ENCODE measurements around the gene TTF2.
"Not testable (repeated sequence)": the region's sequence is repeated elsewhere in the genome, so short reads cannot be mapped to it uniquely, and the experiment has no call there.

The TTF2 gene

DNA sequence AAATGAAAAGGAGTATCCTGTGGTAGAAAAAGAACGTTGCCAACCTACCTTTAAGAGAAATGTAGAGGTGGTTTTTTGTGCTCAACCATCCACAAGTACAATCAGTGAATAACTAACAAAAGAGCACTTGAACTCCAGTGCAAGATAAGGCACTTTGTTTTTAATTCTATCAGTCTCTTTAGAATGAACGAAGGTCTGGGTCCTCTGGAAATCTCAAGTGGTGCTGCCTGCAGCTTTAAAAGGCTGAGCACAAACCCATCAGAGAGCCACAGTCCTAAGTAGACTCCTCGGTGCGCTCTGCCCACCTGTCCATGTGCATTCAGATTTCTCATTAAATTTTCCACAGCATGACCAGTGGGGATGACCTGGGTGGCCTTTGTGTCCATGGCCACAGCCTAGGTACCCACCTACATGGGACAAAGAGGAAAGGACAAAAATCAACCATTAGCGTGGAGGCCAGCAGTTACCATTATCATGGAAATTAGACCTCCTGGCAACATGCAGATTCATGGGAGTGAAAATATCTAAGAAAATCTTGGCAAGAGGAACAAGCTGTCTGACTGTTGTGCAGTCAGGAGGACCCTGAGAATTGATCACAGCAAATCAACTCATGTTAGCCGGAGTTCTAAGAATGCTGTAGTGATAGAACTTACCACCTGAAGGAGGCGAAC is 52.1 kb downstream of the TTF2 start:
- peaks cover 8% of the 10 kb centered on the region; the same call in 1 of the 2 replicates for H3K4me1 ChIP-seq (ENCODE audit: insufficient read depth, low read length)
- H3K36me3 ChIP-seq (ENCODE audit: insufficient read depth, low read length) = peaks cover 5% of the 10 kb centered on the region; the same call in 1 of the 2 replicates
- no peak overlapping the region for H3K9ac ChIP-seq (ENCODE audit: low read depth, low read length)
- H3K9me3 ChIP-seq (ENCODE audit: control insufficient read depth, insufficient read depth, low read length) = no peaks in the 10 kb centered on the region

DNA sequence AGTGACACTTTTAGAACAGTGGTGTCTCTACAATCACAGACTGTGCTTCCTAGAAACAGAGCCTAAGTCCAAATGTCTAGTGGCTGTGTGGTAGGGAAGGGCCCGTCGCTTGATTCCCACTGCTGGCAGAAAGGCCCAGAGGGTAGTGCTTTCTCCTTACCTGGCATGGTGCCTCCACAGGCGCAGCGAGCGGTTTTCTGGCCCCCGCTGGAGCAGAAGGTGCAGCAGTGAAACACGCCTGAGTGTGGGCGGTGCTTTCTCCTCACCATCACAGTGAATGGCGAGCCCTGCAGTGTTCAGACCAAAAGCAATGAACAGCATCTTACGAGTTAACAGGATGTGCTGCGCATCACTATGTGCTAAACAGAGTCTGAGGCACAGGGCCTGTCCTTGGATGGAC is 53.1 kb downstream of the TTF2 start:
- H3K9me3 ChIP-seq (ENCODE audit: control insufficient read depth, insufficient read depth, low read length) = no peaks in the 10 kb centered on the region
- no peak overlapping the region for H3K9ac ChIP-seq (ENCODE audit: low read depth, low read length)
- H3K4me1 ChIP-seq (ENCODE audit: insufficient read depth, low read length) = peaks cover 8% of the 10 kb centered on the region; the same call in 1 of the 2 replicates
- H3K36me3 ChIP-seq (ENCODE audit: insufficient read depth, low read length) = peaks cover 5% of the 10 kb centered on the region; the same call in 1 of the 2 replicates

DNA sequence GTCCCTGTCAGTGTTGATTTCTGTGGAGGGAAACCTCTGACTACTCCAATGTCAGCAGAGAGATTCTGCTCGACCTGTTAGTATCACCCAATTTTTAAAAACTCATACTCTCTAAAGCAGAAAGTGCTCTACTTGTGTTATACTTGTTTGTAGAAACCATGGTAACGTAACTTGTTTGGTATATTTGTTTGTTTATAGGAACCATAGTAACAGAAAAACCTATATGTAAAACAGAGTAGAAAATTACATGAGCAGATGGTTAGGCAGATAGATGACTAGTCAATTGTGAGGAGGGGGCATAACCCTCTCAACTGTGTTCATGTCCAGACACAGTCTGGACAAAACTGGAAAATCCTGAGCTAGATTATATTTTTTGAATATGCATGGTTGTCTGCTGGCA is 54.8 kb downstream of the TTF2 start:
- Histone ChIP-seq H3K9me3 (ENCODE audit: control insufficient read depth, insufficient read depth, low read length) (no peaks in the 10 kb centered on the region), H3K36me3 (ENCODE audit: insufficient read depth, low read length) (peaks cover 3% of the 10 kb centered on the region; the same call in 1 of the 2 replicates), H3K4me1 (ENCODE audit: insufficient read depth, low read length) (peaks cover 8% of the 10 kb centered on the region; the same call in 1 of the 2 replicates), H3K9ac (ENCODE audit: low read depth, low read length) (no peak overlapping the region)

DNA sequence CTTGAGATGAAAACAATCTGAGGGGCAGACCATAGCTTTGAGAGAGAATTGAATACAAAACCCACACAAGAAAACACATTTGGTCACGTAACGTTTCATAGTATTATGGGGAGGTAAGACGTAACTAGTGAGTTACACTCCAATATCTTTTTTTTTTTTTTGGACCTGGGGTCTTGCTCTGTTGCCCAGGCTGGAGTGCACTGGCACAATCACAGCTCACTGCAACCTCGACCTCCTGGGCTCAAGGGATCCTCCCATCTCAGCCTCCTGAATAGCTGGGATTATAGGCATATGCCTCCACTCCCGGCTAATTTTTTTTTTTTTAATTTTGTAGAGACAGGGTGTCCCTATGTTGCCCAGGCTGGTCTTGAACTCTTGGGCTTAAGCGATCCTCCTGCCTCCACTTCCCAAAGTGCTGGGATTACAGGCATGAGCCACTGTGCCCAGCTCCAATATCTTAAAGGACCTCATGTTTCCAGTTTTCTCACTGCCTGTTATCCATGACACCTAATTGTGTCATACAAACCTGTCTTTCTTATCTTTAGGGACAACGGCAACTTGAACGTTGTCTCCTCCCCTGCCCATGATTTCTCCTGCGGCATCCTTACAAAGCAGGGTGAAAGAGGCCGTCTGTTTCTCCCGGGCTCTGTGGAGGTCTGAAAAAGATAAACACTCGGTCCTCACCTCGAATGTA is 56.1 kb downstream of the TTF2 start:
- no peaks in the 10 kb centered on the region for H3K9me3 ChIP-seq (ENCODE audit: control insufficient read depth, insufficient read depth, low read length)
- H3K36me3 ChIP-seq (ENCODE audit: insufficient read depth, low read length) = peaks cover 3% of the 10 kb centered on the region; the same call in 1 of the 2 replicates

GRCh38 chr1:117116784-117117130 is 56.6 kb downstream of the TTF2 start:
- peaks cover 12% of the 10 kb centered on the region; the same call in 1 of the 2 replicates for H3K4me1 ChIP-seq (ENCODE audit: insufficient read depth, low read length)
- H3K9ac ChIP-seq (ENCODE audit: low read depth, low read length) = no peak overlapping the region
- H3K9me3 ChIP-seq (ENCODE audit: control insufficient read depth, insufficient read depth, low read length) = no peaks in the 10 kb centered on the region
- H3K36me3 ChIP-seq (ENCODE audit: insufficient read depth, low read length) = peaks cover 3% of the 10 kb centered on the region; the same call in 1 of the 2 replicates

More for the DNA sequence above, 56.1 kb downstream of the TTF2 start:
- peaks cover 12% of the 10 kb centered on the region; the same call in 1 of the 2 replicates for H3K4me1 ChIP-seq (ENCODE audit: insufficient read depth, low read length)
- H3K9ac ChIP-seq (ENCODE audit: low read depth, low read length) = no peak overlapping the region

DNA sequence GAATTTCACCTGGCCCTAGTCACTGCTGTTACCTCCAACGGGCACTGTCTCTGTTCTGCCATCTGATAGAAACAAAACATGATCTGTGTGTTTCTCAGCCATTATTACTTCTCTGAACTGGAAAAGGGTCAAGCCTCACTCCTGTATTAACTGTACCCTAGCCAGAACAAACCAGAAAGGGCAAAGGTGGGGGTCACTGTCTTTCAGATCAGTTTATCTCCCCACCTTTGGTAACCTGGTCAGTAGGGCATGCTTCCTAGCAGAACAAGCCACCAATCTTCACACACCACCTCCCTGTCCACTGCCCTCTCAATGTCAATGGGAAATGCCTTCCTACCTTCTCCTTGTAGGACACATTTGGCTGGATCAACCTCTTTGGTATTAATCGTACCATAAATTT is 57.6 kb downstream of the TTF2 start:
- Histone ChIP-seq H3K36me3 (ENCODE audit: insufficient read depth, low read length) (peaks cover 3% of the 10 kb centered on the region; the same call in 1 of the 2 replicates), H3K4me1 (ENCODE audit: insufficient read depth, low read length) (peaks cover 4% of the 10 kb centered on the region; the same call in 1 of the 2 replicates), H3K9ac (ENCODE audit: low read depth, low read length) (no peak overlapping the region), H3K9me3 (ENCODE audit: control insufficient read depth, insufficient read depth, low read length) (no peaks in the 10 kb centered on the region)

DNA sequence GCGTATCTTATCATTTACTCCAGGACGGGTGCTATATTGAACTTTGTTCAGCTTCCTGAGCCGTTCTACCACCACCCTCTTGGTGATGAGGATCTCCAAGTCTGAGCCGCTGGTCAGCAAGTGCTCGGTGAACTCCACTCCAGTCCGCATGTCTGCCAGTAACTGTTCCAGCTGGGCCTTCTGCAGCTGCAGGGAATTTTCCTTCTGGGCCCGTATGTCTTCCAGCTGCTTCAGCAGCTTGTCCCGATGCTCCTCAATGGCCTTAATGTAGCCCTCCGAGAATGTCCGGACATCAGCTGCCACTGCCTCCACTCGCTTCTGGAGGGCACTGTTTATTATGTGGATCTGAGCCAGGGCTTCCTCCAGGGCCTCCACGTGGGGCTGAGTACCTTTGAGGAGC is 58.0 kb downstream of the TTF2 start:
- Histone ChIP-seq H3K4me1 (ENCODE audit: insufficient read depth, low read length) (peaks cover 4% of the 10 kb centered on the region; the same call in 1 of the 2 replicates), H3K9me3 (ENCODE audit: control insufficient read depth, insufficient read depth, low read length) (no peaks in the 10 kb centered on the region), H3K36me3 (ENCODE audit: insufficient read depth, low read length) (peaks cover 3% of the 10 kb centered on the region; the same call in 1 of the 2 replicates)

DNA sequence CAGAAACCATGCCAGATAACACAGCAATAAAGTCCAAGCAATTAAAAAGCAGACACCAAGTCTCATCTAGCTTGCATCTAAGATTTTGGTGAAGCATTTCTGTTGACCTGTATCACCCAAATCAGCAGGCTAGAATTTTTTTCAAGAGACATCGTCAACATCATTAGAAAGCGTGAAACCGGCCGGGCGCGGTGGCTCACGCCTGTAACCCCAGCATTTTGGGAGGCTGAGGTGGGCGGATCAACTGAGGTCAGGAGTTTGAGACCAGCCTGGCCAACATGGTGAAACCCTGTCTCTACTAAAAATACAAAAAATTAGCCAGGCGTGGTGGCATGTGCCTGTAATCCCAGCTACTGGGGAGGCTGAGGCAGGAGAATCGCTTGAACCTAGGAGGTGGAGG is 59.0 kb downstream of the TTF2 start:
- not testable (repeated sequence) for H3K36me3 ChIP-seq (ENCODE audit: insufficient read depth, low read length); H3K9ac ChIP-seq (ENCODE audit: low read depth, low read length); H3K9me3 ChIP-seq (ENCODE audit: control insufficient read depth, insufficient read depth, low read length); H3K4me1 ChIP-seq (ENCODE audit: insufficient read depth, low read length)

More for the DNA sequence above, 58.0 kb downstream of the TTF2 start:
- no peak overlapping the region for H3K9ac ChIP-seq (ENCODE audit: low read depth, low read length)

DNA sequence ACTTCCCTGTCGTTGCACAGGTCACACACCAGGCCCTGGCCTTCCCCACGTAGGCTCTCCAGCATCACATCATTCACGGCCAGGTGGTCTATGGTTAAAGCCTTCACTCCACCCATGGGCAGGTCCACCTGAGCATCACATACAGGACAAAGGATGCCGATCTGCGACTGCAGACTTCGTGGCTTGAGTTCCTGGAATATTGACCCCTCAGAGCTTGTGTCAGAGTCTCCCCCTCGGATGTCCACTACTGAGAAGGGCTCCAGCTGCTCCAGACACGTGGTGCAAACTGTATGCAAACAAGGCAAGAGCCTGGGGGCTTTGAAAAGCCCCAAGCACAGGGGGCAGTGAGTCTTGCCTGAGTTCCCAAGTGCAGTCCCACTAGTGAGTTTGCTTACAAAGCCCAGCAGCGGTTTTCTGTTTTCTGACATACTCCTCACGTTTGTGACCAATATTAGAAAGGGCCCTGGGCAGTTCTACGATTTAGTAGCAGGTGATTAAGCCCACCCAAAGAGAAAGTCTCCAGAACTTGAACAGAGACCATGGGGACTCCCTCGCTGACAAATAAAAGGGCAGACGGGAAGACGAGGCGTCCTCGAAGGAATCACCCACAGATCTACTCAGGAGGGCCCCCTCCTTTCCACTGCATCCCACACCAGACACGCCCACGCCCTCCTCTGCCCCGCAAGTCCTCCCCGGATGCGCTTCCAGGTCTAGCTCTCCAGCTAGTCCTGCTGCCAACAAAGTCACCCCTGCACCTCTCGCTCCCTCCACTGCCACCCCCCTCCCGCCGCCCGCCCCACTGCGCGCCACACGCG is 60.9 kb downstream of the TTF2 start:
- Histone ChIP-seq H3K9me3 (ENCODE audit: control insufficient read depth, insufficient read depth, low read length) (no peaks in the 10 kb centered on the region), H3K9ac (ENCODE audit: low read depth, low read length) (peak overlapping the region; percentile 98), H3K36me3 (ENCODE audit: insufficient read depth, low read length) (no peaks in the 10 kb centered on the region), H3K4me1 (ENCODE audit: insufficient read depth, low read length) (peaks cover 4% of the 10 kb centered on the region; the same call in 1 of the 2 replicates)

- Histone ChIP-seq H3K36me3 (ENCODE audit: insufficient read depth, low read length) (no peaks in the 10 kb centered on the region), H3K9me3 (ENCODE audit: control insufficient read depth, insufficient read depth, low read length) (no peaks in the 10 kb centered on the region), H3K4me1 (ENCODE audit: insufficient read depth, low read length) (peaks cover 4% of the 10 kb centered on the region; the same call in 1 of the 2 replicates), H3K9ac (ENCODE audit: low read depth, low read length) (peak within 1 kb of the TSS; percentile 98)
These were observed 61.6 kb downstream of the TTF2 start, which contains the start of gene TRIM45 for GRCh38 chr1:117121589-117122329. Gene TRIM45, minus strand, starts transcription at chr1:117121749. Its CDS starts 548 bp downstream, at chr1:117121201.

GRCh38 chr1:117122330-117123025 is 62.4 kb downstream of the TTF2 start:
- Histone ChIP-seq H3K9ac (ENCODE audit: low read depth, low read length) (peak overlapping the region; percentile 98), H3K36me3 (ENCODE audit: insufficient read depth, low read length) (no peaks in the 10 kb centered on the region), H3K4me1 (ENCODE audit: insufficient read depth, low read length) (peaks cover 4% of the 10 kb centered on the region; the same call in 1 of the 2 replicates), H3K9me3 (ENCODE audit: control insufficient read depth, insufficient read depth, low read length) (no peaks in the 10 kb centered on the region)

DNA sequence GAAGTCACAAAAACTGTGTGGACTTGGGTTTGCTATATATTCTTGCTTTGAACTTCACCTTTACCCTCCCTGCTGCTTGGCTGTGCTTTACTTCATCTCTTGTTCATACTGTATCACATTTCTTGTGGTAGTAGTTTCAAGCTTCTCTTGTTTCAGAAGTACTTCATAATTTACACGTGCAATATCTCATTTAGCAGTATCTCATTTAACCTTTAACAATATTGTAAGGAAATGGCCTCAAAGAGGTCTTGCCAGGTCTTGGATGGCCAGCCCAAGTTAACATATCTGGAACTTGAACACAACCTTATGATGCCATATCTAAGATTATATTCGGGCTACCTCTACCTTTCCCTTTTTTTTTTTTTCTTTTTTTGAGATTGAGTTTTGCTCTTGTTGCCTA is 63.1 kb downstream of the TTF2 start:
- H3K36me3 ChIP-seq (ENCODE audit: insufficient read depth, low read length) = no peaks in the 10 kb centered on the region
- H3K9ac ChIP-seq (ENCODE audit: low read depth, low read length) = no peak overlapping the region
- peaks cover 11% of the 10 kb centered on the region for H3K4me1 ChIP-seq (ENCODE audit: insufficient read depth, low read length)
- H3K9me3 ChIP-seq (ENCODE audit: control insufficient read depth, insufficient read depth, low read length) = no peaks in the 10 kb centered on the region

- Histone ChIP-seq H3K36me3 (ENCODE audit: insufficient read depth, low read length) (no peaks in the 10 kb centered on the region), H3K9me3 (ENCODE audit: control insufficient read depth, insufficient read depth, low read length) (no peaks in the 10 kb centered on the region), H3K4me1 (ENCODE audit: insufficient read depth, low read length) (peaks cover 13% of the 10 kb centered on the region), H3K9ac (ENCODE audit: low read depth, low read length) (no peak overlapping the region)
These were observed 64.5 kb downstream of the TTF2 start for GRCh38 chr1:117124661-117125060.

Data from ES-I3 (cell line).